SK-N-SH (cell line): ENCODE measurements around the gene ERC2. TPM values are rescaled to one million over a fixed set of nuclear protein-coding genes. Genes with fewer than 3 reads are reported as not detected.

Experiments used
- CTCF ChIA-PET: fragments of 300-600, 350-600 bp; formaldehyde crosslinking; extraction: SDS; loops from one replicate; lab custom pipeline; 2021; lab: Yijun Ruan, JAX
- POLR2A ChIA-PET: fragments of 350-600 bp; sonication (Branson Sonifier 250); formaldehyde crosslinking; extraction: SDS; loops from one replicate; lab custom pipeline; 2020; ENCODE audit warnings: antibody characterized with exemption, inconsistent platforms; lab: Yijun Ruan, JAX
- DNase-seq: peaks from one replicate; pipeline ENCODE4 v3.0.0; 2012
- H2AFZ ChIP-seq: fragments of 200-600 bp; sonication (generic); 2 replicates; pipeline ENCODE4 v1.8.1; 2016; ENCODE audit warnings: antibody characterized with exemption, mild to moderate bottlenecking, low read depth
- H3F3A ChIP-seq: fragments of 200-600 bp; sonication (generic); replicated peaks from 2 replicates; pipeline ENCODE3; 2016; ENCODE audit warnings: antibody characterized with exemption, mild to moderate bottlenecking; ENCODE audit not compliant: insufficient read depth
- H3K27ac ChIP-seq, 2 experiments: fragments of 200-500 bp in 1 of 2; fragments of 200-600 bp in 1 of 2; sonication (Bioruptor generic) in 1 of 2; sonication (generic), shearing (Covaris generic) in 1 of 2; 2 replicates each; pipeline versions ENCODE4 v1.5.1 to v1.6.1; 2014 to 2016; ENCODE audit warnings: low read depth in 2 of 2, inconsistent platforms in 1 of 2, low read length in 1 of 2, mild to moderate bottlenecking in 1 of 2, mixed read lengths in 1 of 2
- H3K27me3 ChIP-seq: fragments of 200-600 bp; sonication (generic), shearing (Covaris generic); 2 replicates; pipeline ENCODE4 v1.6.1; 2016; ENCODE audit warnings: mixed run types; ENCODE audit not compliant: insufficient read depth
- H3K36me3 ChIP-seq, 2 experiments: fragments of 200-500 bp in 1 of 2; fragments of 200-600 bp in 1 of 2; sonication (Bioruptor generic) in 1 of 2; sonication (generic) in 1 of 2; replicated peaks in 1 of 2; 2 replicates each; pipeline versions ENCODE3 to v1.5.1; 2014 to 2016; ENCODE audit warnings: low read length in 1 of 2, mild to moderate bottlenecking in 1 of 2; ENCODE audit not compliant: insufficient read depth in 2 of 2, control insufficient read depth in 1 of 2
- H3K4me1 ChIP-seq, 2 experiments: fragments of 200-500 bp in 1 of 2; fragments of 200-600 bp in 1 of 2; sonication (Bioruptor generic) in 1 of 2; sonication (generic), shearing (Covaris generic) in 1 of 2; 2 replicates each; pipeline versions ENCODE4 v1.5.1 to v1.6.1; 2014 to 2016; ENCODE audit warnings: low read depth in 1 of 2, low read length in 1 of 2, mixed run types in 1 of 2; ENCODE audit not compliant: insufficient read depth in 2 of 2, control insufficient read depth in 1 of 2
- H3K4me2 ChIP-seq: fragments of 200-600 bp; sonication (generic), shearing (Covaris generic); 2 replicates; pipeline ENCODE4 v1.6.1; 2017; ENCODE audit warnings: mixed run types
- H3K4me3 ChIP-seq, 2 experiments: fragments of 200-500 bp in 1 of 2; fragments of 200-600 bp in 1 of 2; sonication (Bioruptor generic) in 1 of 2; sonication (generic), shearing (Covaris generic) in 1 of 2; 2 replicates each; pipeline versions ENCODE4 v1.5.1 to v1.8.1; 2014 to 2016; ENCODE audit warnings: low read depth in 2 of 2, inconsistent platforms in 1 of 2, low read length in 1 of 2, mild to moderate bottlenecking in 1 of 2, mixed read lengths in 1 of 2, moderate library complexity in 1 of 2
- H3K79me2 ChIP-seq: fragments of 200-600 bp; sonication (generic); 2 replicates; pipeline ENCODE4 v1.8.1; 2017; ENCODE audit warnings: mild to moderate bottlenecking; ENCODE audit not compliant: insufficient read depth
- H3K9ac ChIP-seq: fragments of 200-600 bp; sonication (generic); 2 replicates; pipeline ENCODE4 v1.6.1; 2017; ENCODE audit warnings: mixed run types
- H3K9me2 ChIP-seq: fragments of 200-600 bp; sonication (generic); 2 replicates; pipeline ENCODE4 v1.6.1; 2017; ENCODE audit warnings: mixed run types
- H3K9me3 ChIP-seq: fragments of 200-600 bp; sonication (generic); 2 replicates; pipeline ENCODE4 v1.6.1; 2017; ENCODE audit warnings: mixed run types, mild to moderate bottlenecking, moderate library complexity
- H4K20me1 ChIP-seq: fragments of 200-600 bp; sonication (generic); 2 replicates; pipeline ENCODE4 v1.6.1; 2017; ENCODE audit warnings: mild to moderate bottlenecking, mixed run types; ENCODE audit not compliant: insufficient read depth
- ELF1 ChIP-seq: IDR thresholded peaks from 2 replicates; pipeline ENCODE4 v1.4.0; 2012
- FOSL2 ChIP-seq: IDR thresholded peaks from 2 replicates; pipeline ENCODE4 v1.4.0; 2012; ENCODE audit warnings: low read depth, mild to moderate bottlenecking, moderate library complexity, borderline replicate concordance
- GATA2 ChIP-seq: sonication (generic); formaldehyde crosslinking; IDR thresholded peaks from 2 replicates; pipeline ENCODE4 v1.5.0; 2020; ENCODE audit warnings: mild to moderate bottlenecking, missing genetic modification reagents
- MXI1 ChIP-seq: IDR thresholded peaks from 2 replicates; pipeline ENCODE4 v1.6.1; 2012; ENCODE audit warnings: mild to moderate bottlenecking, low read depth, low read length, improper control_type of control experiment
- NFIC ChIP-seq: IDR thresholded peaks from 2 replicates; pipeline ENCODE4 v1.4.0; 2012; ENCODE audit warnings: borderline replicate concordance
- RAD21 ChIP-seq: IDR thresholded peaks from 2 replicates; pipeline ENCODE4 v1.6.1; 2012; ENCODE audit warnings: mild to moderate bottlenecking, low read length
- RFX5 ChIP-seq: IDR thresholded peaks from 2 replicates; pipeline ENCODE4 v1.6.1; 2012; ENCODE audit warnings: mild to moderate bottlenecking, improper control_type of control experiment, low read length
- SIN3A ChIP-seq: IDR thresholded peaks from 2 replicates; pipeline ENCODE4 v1.6.1; 2012; ENCODE audit warnings: low read depth, mild to moderate bottlenecking, low read length, moderate library complexity, borderline replicate concordance
- TAF1 ChIP-seq: IDR thresholded peaks from 2 replicates; pipeline ENCODE4 v1.6.1; 2012; ENCODE audit warnings: low read depth, mild to moderate bottlenecking, low read length, moderate library complexity, borderline replicate concordance
- TCF12 ChIP-seq: IDR thresholded peaks from 2 replicates; pipeline ENCODE4 v1.4.0; 2012
- YY1 ChIP-seq: IDR thresholded peaks from 2 replicates; pipeline ENCODE4 v1.4.0; 2012; ENCODE audit warnings: low read depth, mild to moderate bottlenecking
- WGBS: methylation state at CpG from one replicate; pipeline ENCODE4 v1.1.6; 2017; ENCODE audit warnings: low lambda C conversion rate; 5-methylcytosine and 5-hydroxymethylcytosine counted together
- polyA plus RNA-seq, 3 experiments: library from polyadenylated mRNA; depleted of rRNA; stranded (reverse); fragments of >200 nt; gene quantifications; 2 replicates each; pipeline ENCODE4 v1.2.3, GENCODE V29; 2012
- TF ChIP-seq, protein P1 (sequence below): fragments of 150-350 bp; IDR thresholded peaks from 2 replicates; pipeline ENCODE4 v1.6.1; 2017; ENCODE audit warnings: antibody characterized with exemption, low read length, low read depth, borderline replicate concordance
- TF ChIP-seq, protein P2 (sequence below): IDR thresholded peaks from 2 replicates; pipeline ENCODE4; 2012
- TF ChIP-seq, protein P3 (sequence below): IDR thresholded peaks from 2 replicates; pipeline ENCODE4 v1.4.0; 2012; ENCODE audit warnings: low read depth, borderline replicate concordance
- TF ChIP-seq, protein P4 (sequence below): fragments of 200-600 bp; sonication (generic); IDR thresholded peaks from 2 replicates; pipeline ENCODE4 v1.6.1; 2017; ENCODE audit warnings: antibody characterized with exemption, mild to moderate bottlenecking, moderate library complexity

Gene ERC2
- polyA plus RNA-seq, 1 of the 3 experiments (the other 2 are of a cell fraction), result 1.6 TPM

DNA sequence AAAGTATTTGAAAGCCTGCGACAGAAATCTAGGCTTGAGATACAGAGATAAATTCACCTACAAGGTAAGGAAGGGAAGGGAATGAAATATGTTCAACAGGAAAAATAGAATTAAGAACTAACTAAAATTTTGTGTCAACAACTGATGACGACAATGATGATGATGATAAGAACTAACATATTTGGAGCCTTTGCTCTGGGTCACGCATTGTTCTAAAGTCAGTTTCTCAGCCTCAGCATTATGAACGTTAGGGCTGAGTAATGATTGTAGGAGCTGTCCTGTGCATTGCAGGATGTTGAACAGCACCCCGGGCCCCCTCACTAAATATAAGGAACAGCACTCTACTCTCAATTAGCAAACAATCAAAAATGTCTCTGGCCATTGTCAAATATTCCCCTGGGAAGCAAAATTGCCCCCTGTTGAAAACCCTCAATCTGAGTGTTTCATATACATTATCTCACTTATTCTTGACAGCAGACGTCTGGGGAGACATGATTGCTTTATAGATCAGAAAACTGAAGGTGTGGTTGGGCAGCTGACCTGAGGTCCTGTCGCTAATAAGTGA is 88.5 kb downstream of the ERC2 start:
- Histone ChIP-seq H3K4me3 (no peak overlapping the region), H3K79me2 (no peaks in the 10 kb centered on the region), H3K4me1 (peaks cover 0 to 4% of the 10 kb centered on the region in 2 experiments; a peak in 1 of 4 replicates), H3F3A (no peaks in the 10 kb centered on the region), H3K9ac (no peak overlapping the region), H3K36me3 (no peaks in the 10 kb centered on the region), H2AFZ (no peak overlapping the region), H3K9me3 (no peaks in the 10 kb centered on the region), H3K9me2 (no peaks in the 10 kb centered on the region), H3K27ac (no peak overlapping the region), H3K27me3 (no peaks in the 10 kb centered on the region), H3K4me2 (no peak overlapping the region), H4K20me1 (no peaks in the 10 kb centered on the region)
- peak; percentile 19 for DNase-seq
- TF ChIP-seq FOSL2 (no peak), GATA2 (CRISPR knock-in tag) (0 out of 2 replicates have a peak, but pooled peaks have one; percentile 5)
- 19% methylated on average over 7 of the region's 7 CpGs for WGBS
- CTCF ChIA-PET, result interaction anchor here (2.3 kb wide), 1 partner anchor 39 kb away, joined by 8 read pairs; no protein-coding TSS in a partner anchor
- POLR2A ChIA-PET, result no interaction called here

DNA sequence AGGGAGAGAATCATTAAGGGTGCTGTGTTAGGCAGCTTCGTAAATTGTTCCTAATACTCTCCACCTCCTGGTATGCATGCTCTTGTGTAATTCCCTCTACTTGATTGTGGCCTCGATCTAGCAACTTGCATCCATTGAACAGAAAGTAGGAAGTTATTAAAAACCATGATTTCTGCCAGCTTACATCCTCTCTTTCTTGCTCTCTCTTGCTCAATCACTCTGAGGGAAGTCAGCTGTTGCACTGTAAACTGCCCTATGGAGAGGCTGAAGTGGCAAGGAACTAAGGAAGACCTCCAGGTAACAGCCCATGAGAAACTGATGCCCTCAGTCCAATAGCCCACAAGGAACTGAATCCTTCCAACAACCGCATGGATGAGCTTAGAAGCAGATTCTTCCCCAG is 92.6 kb downstream of the ERC2 start:
- H3K27ac ChIP-seq, result no peak overlapping the region
- H2AFZ ChIP-seq, result no peak overlapping the region
- no peaks in the 10 kb centered on the region for H3F3A ChIP-seq
- WGBS, result 51% methylated on average over 3 of the region's 3 CpGs
- no peaks in the 10 kb centered on the region for H3K27me3 ChIP-seq
- no peaks in the 10 kb centered on the region for H4K20me1 ChIP-seq
- ChIA-PET CTCF (interaction anchor here (1.2 to 1.4 kb wide), 2 partner anchors 15 to 72 kb away, joined by 3 read pairs; no protein-coding TSS in a partner anchor), POLR2A (no interaction called here)
- TF ChIP-seq, protein P1, sequence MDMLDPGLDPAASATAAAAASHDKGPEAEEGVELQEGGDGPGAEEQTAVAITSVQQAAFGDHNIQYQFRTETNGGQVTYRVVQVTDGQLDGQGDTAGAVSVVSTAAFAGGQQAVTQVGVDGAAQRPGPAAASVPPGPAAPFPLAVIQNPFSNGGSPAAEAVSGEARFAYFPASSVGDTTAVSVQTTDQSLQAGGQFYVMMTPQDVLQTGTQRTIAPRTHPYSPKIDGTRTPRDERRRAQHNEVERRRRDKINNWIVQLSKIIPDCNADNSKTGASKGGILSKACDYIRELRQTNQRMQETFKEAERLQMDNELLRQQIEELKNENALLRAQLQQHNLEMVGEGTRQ, result no peak
- no peak for TF ChIP-seq YY1
- TF ChIP-seq, protein P2, sequence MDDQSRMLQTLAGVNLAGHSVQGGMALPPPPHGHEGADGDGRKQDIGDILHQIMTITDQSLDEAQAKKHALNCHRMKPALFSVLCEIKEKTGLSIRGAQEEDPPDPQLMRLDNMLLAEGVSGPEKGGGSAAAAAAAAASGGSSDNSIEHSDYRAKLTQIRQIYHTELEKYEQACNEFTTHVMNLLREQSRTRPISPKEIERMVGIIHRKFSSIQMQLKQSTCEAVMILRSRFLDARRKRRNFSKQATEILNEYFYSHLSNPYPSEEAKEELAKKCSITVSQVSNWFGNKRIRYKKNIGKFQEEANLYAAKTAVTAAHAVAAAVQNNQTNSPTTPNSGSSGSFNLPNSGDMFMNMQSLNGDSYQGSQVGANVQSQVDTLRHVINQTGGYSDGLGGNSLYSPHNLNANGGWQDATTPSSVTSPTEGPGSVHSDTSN, result no peak
- TF ChIP-seq RAD21, result no peak
- no peak for TF ChIP-seq NFIC
- no peak for TF ChIP-seq GATA2 (CRISPR knock-in tag)
- no peak for TF ChIP-seq SIN3A
- no peak for TF ChIP-seq TCF12
- no peak for TF ChIP-seq ELF1
- TF ChIP-seq, protein P3, sequence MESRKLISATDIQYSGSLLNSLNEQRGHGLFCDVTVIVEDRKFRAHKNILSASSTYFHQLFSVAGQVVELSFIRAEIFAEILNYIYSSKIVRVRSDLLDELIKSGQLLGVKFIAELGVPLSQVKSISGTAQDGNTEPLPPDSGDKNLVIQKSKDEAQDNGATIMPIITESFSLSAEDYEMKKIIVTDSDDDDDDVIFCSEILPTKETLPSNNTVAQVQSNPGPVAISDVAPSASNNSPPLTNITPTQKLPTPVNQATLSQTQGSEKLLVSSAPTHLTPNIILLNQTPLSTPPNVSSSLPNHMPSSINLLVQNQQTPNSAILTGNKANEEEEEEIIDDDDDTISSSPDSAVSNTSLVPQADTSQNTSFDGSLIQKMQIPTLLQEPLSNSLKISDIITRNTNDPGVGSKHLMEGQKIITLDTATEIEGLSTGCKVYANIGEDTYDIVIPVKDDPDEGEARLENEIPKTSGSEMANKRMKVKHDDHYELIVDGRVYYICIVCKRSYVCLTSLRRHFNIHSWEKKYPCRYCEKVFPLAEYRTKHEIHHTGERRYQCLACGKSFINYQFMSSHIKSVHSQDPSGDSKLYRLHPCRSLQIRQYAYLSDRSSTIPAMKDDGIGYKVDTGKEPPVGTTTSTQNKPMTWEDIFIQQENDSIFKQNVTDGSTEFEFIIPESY, result no peak
- no peak for TF ChIP-seq RFX5
- TF ChIP-seq, protein P4, sequence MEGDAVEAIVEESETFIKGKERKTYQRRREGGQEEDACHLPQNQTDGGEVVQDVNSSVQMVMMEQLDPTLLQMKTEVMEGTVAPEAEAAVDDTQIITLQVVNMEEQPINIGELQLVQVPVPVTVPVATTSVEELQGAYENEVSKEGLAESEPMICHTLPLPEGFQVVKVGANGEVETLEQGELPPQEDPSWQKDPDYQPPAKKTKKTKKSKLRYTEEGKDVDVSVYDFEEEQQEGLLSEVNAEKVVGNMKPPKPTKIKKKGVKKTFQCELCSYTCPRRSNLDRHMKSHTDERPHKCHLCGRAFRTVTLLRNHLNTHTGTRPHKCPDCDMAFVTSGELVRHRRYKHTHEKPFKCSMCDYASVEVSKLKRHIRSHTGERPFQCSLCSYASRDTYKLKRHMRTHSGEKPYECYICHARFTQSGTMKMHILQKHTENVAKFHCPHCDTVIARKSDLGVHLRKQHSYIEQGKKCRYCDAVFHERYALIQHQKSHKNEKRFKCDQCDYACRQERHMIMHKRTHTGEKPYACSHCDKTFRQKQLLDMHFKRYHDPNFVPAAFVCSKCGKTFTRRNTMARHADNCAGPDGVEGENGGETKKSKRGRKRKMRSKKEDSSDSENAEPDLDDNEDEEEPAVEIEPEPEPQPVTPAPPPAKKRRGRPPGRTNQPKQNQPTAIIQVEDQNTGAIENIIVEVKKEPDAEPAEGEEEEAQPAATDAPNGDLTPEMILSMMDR, result no peak
- no peak for TF ChIP-seq MXI1
- TF ChIP-seq TAF1, result no peak
- H3K79me2 ChIP-seq, result no peaks in the 10 kb centered on the region
- H3K4me2 ChIP-seq, result no peak overlapping the region
- no peak overlapping the region for H3K4me3 ChIP-seq
- peaks cover 0 to 4% of the 10 kb centered on the region in 2 experiments; a peak in 1 of 4 replicates for H3K4me1 ChIP-seq
- H3K9me2 ChIP-seq, result no peaks in the 10 kb centered on the region
- no peaks in the 10 kb centered on the region for H3K9me3 ChIP-seq
- no peak for DNase-seq
- no peaks in the 10 kb centered on the region for H3K36me3 ChIP-seq
- no peak overlapping the region for H3K9ac ChIP-seq
